NB4 (cell line): Measurements from ENCODE around the gene SYNGR1.

Source experiments
- DNase-seq: peaks from one replicate; pipeline ENCODE4 v3.0.0; 2010; ENCODE audit warnings: low read depth
- H3K4me3 ChIP-seq: one replicate; pipeline ENCODE4 v1.5.1; 2011; ENCODE audit warnings: mild to moderate bottlenecking, low read depth, low read length, moderate library complexity
- MAX ChIP-seq: IDR thresholded peaks from 2 replicates; pipeline ENCODE4 v1.6.1; 2011; ENCODE audit warnings: low read depth, low read length
- MYC ChIP-seq: IDR thresholded peaks from 2 replicates; pipeline ENCODE4 v1.6.1; 2011; ENCODE audit warnings: low read depth, low read length
- POLR2A ChIP-seq: IDR thresholded peaks from 2 replicates; pipeline ENCODE4 v1.6.1; 2011; ENCODE audit warnings: mild to moderate bottlenecking; ENCODE audit not compliant: insufficient read length; ENCODE audit errors: extremely low read depth
- TF ChIP-seq, protein P1 (sequence below): IDR thresholded peaks from one replicate; pipeline ENCODE4 v1.5.1; 2012; ENCODE audit warnings: low read depth, low read length

The SYNGR1 gene

DNA sequence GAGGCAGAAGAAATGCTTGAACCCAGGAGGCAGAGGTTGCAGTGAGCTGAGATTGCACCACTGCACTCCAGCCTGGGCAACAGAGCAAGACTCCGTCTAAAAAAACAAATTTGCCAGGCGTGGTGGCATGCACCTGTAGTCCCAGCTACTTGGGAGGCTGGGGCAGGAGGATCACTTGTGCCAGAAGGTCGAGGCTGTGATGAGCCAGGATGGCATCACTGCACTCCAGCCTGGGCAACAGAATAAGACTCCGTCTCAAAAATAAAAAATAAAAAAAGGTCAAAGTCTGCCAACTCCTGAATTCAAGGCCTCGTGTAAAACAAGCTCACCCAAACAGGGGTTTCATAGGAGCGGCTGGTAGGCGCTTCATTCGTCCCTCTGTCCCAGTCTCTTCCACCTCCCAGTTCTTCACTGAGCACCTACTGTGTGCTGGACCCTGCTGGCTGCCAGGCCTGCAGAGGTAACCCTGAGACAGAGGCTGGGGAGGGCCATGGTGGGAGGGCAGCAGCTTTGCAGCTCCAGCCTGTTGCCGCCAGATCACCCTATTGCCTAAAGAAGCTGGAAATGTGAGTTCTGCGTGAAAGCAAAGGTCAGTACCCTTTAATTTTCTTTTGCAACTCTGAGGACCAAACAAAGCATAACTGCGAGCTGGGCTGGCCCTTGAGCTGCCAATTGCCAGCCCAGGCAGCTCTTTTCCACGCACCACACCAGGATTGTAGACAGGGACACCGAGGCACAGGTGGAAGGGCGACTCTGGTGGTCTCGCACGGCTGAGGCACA lies 45.7 kb upstream of the SYNGR1 start:
- no peak for DNase-seq
- TF ChIP-seq, protein P1, sequence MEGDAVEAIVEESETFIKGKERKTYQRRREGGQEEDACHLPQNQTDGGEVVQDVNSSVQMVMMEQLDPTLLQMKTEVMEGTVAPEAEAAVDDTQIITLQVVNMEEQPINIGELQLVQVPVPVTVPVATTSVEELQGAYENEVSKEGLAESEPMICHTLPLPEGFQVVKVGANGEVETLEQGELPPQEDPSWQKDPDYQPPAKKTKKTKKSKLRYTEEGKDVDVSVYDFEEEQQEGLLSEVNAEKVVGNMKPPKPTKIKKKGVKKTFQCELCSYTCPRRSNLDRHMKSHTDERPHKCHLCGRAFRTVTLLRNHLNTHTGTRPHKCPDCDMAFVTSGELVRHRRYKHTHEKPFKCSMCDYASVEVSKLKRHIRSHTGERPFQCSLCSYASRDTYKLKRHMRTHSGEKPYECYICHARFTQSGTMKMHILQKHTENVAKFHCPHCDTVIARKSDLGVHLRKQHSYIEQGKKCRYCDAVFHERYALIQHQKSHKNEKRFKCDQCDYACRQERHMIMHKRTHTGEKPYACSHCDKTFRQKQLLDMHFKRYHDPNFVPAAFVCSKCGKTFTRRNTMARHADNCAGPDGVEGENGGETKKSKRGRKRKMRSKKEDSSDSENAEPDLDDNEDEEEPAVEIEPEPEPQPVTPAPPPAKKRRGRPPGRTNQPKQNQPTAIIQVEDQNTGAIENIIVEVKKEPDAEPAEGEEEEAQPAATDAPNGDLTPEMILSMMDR: no peak
- no peak for TF ChIP-seq POLR2A
- no peak for TF ChIP-seq MYC
- no peak for TF ChIP-seq MAX
- no peak overlapping the region for H3K4me3 ChIP-seq

DNA sequence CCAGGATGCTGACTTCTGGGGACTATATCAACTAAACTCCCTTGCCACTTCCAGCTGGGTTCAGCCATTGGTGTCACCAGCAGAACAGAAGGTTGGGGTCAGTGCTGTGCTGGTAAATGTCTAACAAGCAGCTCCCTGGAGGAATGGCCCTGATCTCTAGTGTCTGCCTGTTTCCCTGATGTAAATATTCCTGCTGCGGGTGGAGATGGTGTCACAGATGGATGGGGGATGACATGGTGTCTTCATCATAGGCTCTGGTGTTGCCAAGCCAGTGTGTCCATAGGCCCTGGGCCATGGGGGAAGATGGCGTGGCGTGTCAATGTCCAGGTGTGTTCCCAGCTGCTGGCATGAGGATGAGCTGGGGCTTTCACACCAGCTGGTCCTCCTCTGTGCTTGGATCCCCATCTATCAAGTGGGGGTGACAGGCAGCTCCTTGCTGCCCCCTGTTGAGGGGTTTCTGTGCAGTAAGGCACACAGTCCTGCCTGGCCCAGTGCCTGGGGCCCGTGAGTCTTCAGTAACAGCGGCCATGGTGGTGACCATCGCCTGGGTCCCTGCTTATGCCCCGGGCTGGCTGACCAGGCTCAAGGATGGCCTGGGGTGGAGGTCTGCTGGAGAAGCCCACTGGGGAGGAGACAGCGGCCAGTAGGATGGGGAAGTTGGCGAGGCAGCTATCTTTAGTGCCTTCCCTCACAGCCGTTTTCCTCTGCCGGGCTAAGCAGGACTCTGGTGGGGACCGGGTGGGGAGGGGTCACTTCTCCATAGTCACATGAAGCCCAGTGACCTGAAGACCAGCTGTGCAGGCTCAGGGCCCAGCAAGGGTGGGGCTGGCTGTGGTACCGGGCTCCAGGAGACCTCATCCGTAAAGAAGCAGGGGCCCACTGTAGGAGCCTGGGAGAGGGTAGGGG lies 43.1 kb upstream of the SYNGR1 start:
- TF ChIP-seq POLR2A (no peak), MAX (no peak), MYC (no peak)
- TF ChIP-seq, protein P1: peak; percentile 58
- H3K4me3 ChIP-seq: no peak overlapping the region
- peak; percentile 61 for DNase-seq

DNA sequence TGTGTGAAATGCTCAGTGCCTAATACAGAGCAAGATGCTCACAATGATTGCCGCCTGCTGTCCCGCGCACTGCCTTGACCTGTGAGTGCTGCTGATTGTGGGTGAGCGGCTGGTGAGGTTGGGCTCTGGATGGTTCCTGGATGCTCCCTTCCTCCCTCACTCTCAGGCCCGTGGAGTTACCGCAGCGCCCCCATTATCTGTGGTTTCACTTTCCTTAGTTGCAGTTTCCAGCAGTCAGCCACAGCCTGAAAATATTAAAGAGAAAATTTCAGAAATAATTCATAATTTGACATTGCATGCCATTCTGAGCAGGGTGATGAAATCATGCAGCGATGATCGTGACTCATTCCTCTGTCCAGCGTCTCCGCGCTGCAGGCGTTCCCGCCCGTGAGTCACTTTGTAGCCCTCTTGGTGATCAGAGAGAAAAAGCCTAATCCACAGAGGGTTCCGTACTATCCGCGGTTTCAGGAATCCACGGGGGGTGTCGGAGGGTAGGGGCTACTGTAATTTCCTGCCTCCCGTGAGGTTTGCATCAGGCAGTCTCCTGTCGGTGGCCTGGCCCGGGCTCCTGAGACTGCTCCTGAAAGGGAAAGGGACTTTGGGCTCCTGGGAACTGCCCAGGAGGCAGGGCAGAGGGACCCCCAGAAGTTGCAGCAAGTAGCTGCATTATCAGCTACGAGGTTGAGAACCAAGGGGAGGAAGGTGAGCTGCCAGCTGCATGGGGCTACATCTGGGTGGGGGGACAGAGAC lies 41.0 kb upstream of the SYNGR1 start:
- H3K4me3 ChIP-seq: no peak overlapping the region

GRCh38 chr22:39309364-39309861 lies 40.4 kb upstream of the SYNGR1 start:
- H3K4me3 ChIP-seq: no peak overlapping the region
- DNase-seq: no peak
- TF ChIP-seq MYC: no peak
- TF ChIP-seq POLR2A: no peak
- no peak for TF ChIP-seq MAX
- TF ChIP-seq, protein P1: no peak

More for the DNA sequence above, 41.0 kb upstream of the SYNGR1 start:
- TF ChIP-seq MAX (no peak), MYC (no peak), POLR2A (no peak)
- TF ChIP-seq, protein P1: no peak
- DNase-seq: peak; percentile 77

DNA sequence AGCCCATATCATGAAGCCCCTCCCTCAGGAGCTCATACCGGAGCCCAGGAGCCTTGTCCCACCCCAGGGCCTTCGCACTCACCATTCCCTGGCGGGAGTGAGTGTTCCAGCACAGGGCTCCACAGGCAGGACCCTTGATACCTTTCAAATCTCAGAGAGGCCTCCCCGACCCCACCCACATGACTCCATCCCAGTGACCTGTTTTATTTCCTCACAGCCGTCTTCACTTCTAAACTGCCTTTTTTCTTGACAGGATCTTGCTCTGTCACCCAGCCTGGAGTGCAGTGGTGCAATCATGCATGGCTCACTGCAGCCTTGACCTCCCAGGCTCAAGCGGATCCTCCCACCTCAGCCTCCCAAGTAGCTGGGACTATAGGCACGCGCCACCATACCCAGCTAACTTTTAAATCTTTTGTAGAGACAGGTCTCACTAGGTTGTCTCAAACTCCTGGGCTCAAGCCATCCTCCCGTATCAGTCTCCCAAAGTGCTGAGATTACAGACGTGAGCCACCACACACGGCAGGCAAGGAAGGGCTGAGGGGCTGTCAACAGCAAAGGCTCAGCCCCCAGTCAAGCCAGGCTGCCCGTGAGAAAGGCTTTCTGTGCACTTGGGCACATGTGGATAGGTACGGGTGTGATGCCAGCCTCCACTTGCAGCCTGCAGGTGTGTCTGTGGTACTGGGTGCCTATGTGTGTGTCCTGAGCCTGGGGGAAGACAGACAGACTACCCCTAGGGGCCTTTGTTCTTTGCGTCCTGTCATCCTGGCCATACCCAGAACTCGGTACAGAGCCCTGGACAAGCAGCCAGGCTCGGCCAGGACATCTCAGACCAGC lies 39.7 kb upstream of the SYNGR1 start:
- DNase-seq: peak; percentile 48
- no peak overlapping the region for H3K4me3 ChIP-seq
- no peak for TF ChIP-seq MYC
- TF ChIP-seq MAX: no peak
- TF ChIP-seq, protein P1: no peak
- no peak for TF ChIP-seq POLR2A
